CD4-positive, alpha-beta T cell (primary cell): ENCODE data around the gene ADGRG1. TPM values are rescaled to one million over a fixed set of nuclear protein-coding genes. Genes with fewer than 3 reads are reported as not detected.

Experiments used
- ATAC-seq: fragments of 200-7000 bp; cut with Tn5 transposase; one replicate; pipeline ENCODE4 v1.10.0; 2022; ENCODE audit warnings: mild to moderate bottlenecking; ENCODE audit not compliant: poor library complexity
- CTCF ChIA-PET: fragments of 350-600 bp; sonication (Branson Sonifier 250); formaldehyde crosslinking; loops from one replicate; lab custom pipeline; 2021; ENCODE audit warnings: antibody characterized with exemption, inconsistent platforms; lab: Charles Lee
- POLR2A ChIA-PET: fragments of 350-600 bp; sonication (Branson Sonifier 250); formaldehyde crosslinking; loops from one replicate; lab custom pipeline; 2021; ENCODE audit warnings: antibody characterized with exemption, inconsistent platforms; lab: Charles Lee
- DNase-seq, 14 experiments: peaks; one replicate each; pipeline ENCODE4 v3.0.0-alpha.2; 2013 to 2020; ENCODE audit warnings: mixed read lengths in 2 of 14
- H3K27ac ChIP-seq, 2 donors: one replicate each; pipeline versions ENCODE4 v1.5.1 to v1.7.0; 2013; ENCODE audit warnings: low read length in 2 of 2, low read depth in 1 of 2, mild to moderate bottlenecking in 1 of 2
- H3K27me3 ChIP-seq, 2 experiments: 1 replicate in 1 of 2; 2 replicates in 1 of 2; pipeline versions ENCODE4 v1.6.1 to v1.7.0; 2013; ENCODE audit warnings: low read length in 2 of 2, control low read depth in 1 of 2, mild to moderate bottlenecking in 1 of 2, moderate library complexity in 1 of 2; ENCODE audit not compliant: insufficient read depth in 2 of 2, control insufficient read depth in 1 of 2
- H3K36me3 ChIP-seq: one replicate; pipeline ENCODE4 v1.6.1; 2013; ENCODE audit warnings: low read length, control low read depth; ENCODE audit not compliant: insufficient read depth
- H3K4me1 ChIP-seq: one replicate; pipeline ENCODE4 v1.6.1; 2013; ENCODE audit warnings: low read length, control low read depth; ENCODE audit not compliant: insufficient read depth
- H3K4me3 ChIP-seq: one replicate; pipeline ENCODE4 v1.5.1; 2013; ENCODE audit warnings: mild to moderate bottlenecking, low read length, moderate library complexity
- H3K9me3 ChIP-seq, 2 experiments: 1 replicate in 1 of 2; 2 replicates in 1 of 2; pipeline versions ENCODE4 v1.6.1 to v1.7.0; 2013; ENCODE audit warnings: low read length in 2 of 2, mild to moderate bottlenecking in 2 of 2, control low read depth in 1 of 2, moderate library complexity in 1 of 2; ENCODE audit not compliant: control insufficient read depth in 1 of 2, insufficient read depth in 1 of 2
- H3K27ac Mint-ChIP-seq: one replicate; pipeline ENCODE4 v1.8.0; 2020; ENCODE audit warnings: mixed read lengths
- H3K27me3 Mint-ChIP-seq: one replicate; pipeline ENCODE4 v1.8.0; 2021; ENCODE audit warnings: mixed read lengths
- H3K36me3 Mint-ChIP-seq: one replicate; pipeline ENCODE4 v1.8.0; 2021; ENCODE audit warnings: low read depth, mixed read lengths
- H3K4me1 Mint-ChIP-seq: one replicate; pipeline ENCODE4 v1.8.0; 2021; ENCODE audit warnings: low read depth, mixed read lengths
- H3K4me3 Mint-ChIP-seq: one replicate; pipeline ENCODE4 v1.8.0; 2020; ENCODE audit warnings: mild to moderate bottlenecking, mixed read lengths
- H3K9me3 Mint-ChIP-seq: one replicate; pipeline ENCODE4 v1.8.0; 2020; ENCODE audit warnings: mixed read lengths
- CTCF ChIP-seq: fragments of 200-600 bp; IDR thresholded peaks from one replicate; pipeline ENCODE4 v1.8.0; 2022; ENCODE audit warnings: antibody characterized with exemption, mild to moderate bottlenecking
- intact Hi-C, 2 experiments: fragments of 100-400 bp; cut with DNase I in 1 of 2; cut with micrococcal nuclease in 1 of 2; formaldehyde crosslinking; loops; one replicate each; pipeline versions ENCODE4 v1.15.1 to v1.9.0; 2023 to 2025; cut with DNase I, micrococcal nuclease
- total RNA-seq, 174 experiments: library from RNA in 2 of 174; stranded (reverse) in 2 of 174; gene quantifications; one replicate each; pipeline ENCODE4 v1.2.3 and lab custom pipeline; 2021 to 2026

ADGRG1 gene
- total RNA-seq, 2 experiments from 2014 or later: 1.8 to 2.3 TPM

GRCh38 chr16:57661510-57661909 is 33.1 kb downstream of the ADGRG1 start:
- H3K27ac Mint-ChIP-seq: no peak overlapping the region
- H3K27me3 Mint-ChIP-seq: no peaks in the 10 kb centered on the region
- H3K4me1 Mint-ChIP-seq: no peaks in the 10 kb centered on the region
- H3K36me3 Mint-ChIP-seq: no peaks in the 10 kb centered on the region
- no peaks in the 10 kb centered on the region for H3K36me3 ChIP-seq
- ChIA-PET CTCF (no interaction called here), POLR2A (no interaction called here)
- H3K4me1 ChIP-seq: peaks cover 4% of the 10 kb centered on the region
- H3K4me3 Mint-ChIP-seq: no peak overlapping the region
- H3K4me3 ChIP-seq: no peak overlapping the region
- H3K27ac ChIP-seq: no peak overlapping the region
- no peak for DNase-seq
- intact Hi-C loops: no loop called here
- no peaks in the 10 kb centered on the region for H3K27me3 ChIP-seq
- no peaks in the 10 kb centered on the region for H3K9me3 ChIP-seq
- H3K9me3 Mint-ChIP-seq: no peaks in the 10 kb centered on the region
- TF ChIP-seq CTCF: no peak
- no peak for ATAC-seq

GRCh38 chr16:57661936-57662906 is 33.8 kb downstream of the ADGRG1 start:
- intact Hi-C loops: no loop called here
- H3K4me3 ChIP-seq: no peak overlapping the region
- Mint-ChIP-seq H3K4me3 (no peak overlapping the region), H3K9me3 (no peaks in the 10 kb centered on the region), H3K4me1 (no peaks in the 10 kb centered on the region), H3K27me3 (no peaks in the 10 kb centered on the region), H3K36me3 (no peaks in the 10 kb centered on the region), H3K27ac (no peak overlapping the region)
- POLR2A ChIA-PET: no interaction called here
- CTCF ChIA-PET: no interaction called here
- DNase-seq: no peak
- no peak for ATAC-seq
- no peak for TF ChIP-seq CTCF
- no peaks in the 10 kb centered on the region for H3K4me1 ChIP-seq
- no peaks in the 10 kb centered on the region for H3K36me3 ChIP-seq
- no peaks in the 10 kb centered on the region for H3K27me3 ChIP-seq
- H3K9me3 ChIP-seq: no peaks in the 10 kb centered on the region
- no peak overlapping the region for H3K27ac ChIP-seq

GRCh38 chr16:57663436-57663835 is 35.0 kb downstream of the ADGRG1 start:
- Mint-ChIP-seq H3K4me1 (no peaks in the 10 kb centered on the region), H3K36me3 (no peaks in the 10 kb centered on the region), H3K27ac (no peak overlapping the region), H3K27me3 (no peaks in the 10 kb centered on the region), H3K9me3 (no peaks in the 10 kb centered on the region), H3K4me3 (no peak overlapping the region)
- ChIA-PET POLR2A (no interaction called here), CTCF (no interaction called here)
- Histone ChIP-seq H3K4me3 (no peak overlapping the region), H3K4me1 (peaks cover 7% of the 10 kb centered on the region), H3K27ac (no peak overlapping the region), H3K9me3 (no peaks in the 10 kb centered on the region), H3K36me3 (no peaks in the 10 kb centered on the region), H3K27me3 (peaks cover 0 to 3% of the 10 kb centered on the region in 2 experiments)
- TF ChIP-seq CTCF: no peak
- intact Hi-C loops: no loop called here
- ATAC-seq (no peak), DNase-seq (no peak)
